GF-D8 (cell line): Measurements from ENCODE around the gene PRX.
"Not testable (repeated sequence)": the region's sequence is repeated elsewhere in the genome, so short reads cannot be mapped to it uniquely, and the experiment has no call there.

Experiments
- DNase-seq: peaks from one replicate; lab custom pipeline; 2025; lab: John Stamatoyannopoulos, UW

The PRX gene

DNA sequence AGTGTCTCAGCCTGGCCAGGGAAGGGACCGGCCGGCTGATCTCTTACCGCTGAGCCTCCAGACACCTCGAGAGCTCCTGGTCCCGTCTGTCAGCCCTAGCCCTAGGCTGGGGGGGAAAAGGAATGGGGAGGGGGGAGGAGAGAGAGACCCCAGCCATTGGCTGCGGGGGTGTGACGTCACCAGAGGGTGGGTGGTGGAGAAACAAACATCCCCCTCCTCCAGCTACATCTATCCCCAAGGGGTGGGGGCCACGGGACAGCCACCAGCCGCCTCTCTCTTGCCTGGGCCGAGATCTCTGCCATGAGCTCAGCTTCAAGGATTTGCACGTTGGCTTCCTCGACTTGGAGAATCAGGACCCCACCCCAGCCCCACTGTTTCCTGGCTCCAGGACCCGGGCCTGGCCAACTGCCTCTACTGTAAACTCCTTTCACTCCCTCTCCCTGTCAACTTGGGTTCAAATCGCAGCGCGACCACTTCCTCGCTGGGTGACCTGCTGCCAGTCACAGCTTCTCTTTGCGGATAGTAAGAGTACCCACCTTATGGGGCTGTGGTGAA is at the start of gene PRX:
PRX (minus strand) TSS at position 88 of the 555 bp plus-strand sequence. CDS start 5,446 bp downstream, outside the sequence.
- no peak for DNase-seq

- DNase-seq: no peak
These were observed 48.6 kb upstream of the PRX start for GRCh38 chr19:40461669-40462221.

GRCh38 chr19:40460185-40460584 is 47.0 kb upstream of the PRX start:
- no peak for DNase-seq

GRCh38 chr19:40458597-40458974 is 45.4 kb upstream of the PRX start:
- no peak for DNase-seq

DNA sequence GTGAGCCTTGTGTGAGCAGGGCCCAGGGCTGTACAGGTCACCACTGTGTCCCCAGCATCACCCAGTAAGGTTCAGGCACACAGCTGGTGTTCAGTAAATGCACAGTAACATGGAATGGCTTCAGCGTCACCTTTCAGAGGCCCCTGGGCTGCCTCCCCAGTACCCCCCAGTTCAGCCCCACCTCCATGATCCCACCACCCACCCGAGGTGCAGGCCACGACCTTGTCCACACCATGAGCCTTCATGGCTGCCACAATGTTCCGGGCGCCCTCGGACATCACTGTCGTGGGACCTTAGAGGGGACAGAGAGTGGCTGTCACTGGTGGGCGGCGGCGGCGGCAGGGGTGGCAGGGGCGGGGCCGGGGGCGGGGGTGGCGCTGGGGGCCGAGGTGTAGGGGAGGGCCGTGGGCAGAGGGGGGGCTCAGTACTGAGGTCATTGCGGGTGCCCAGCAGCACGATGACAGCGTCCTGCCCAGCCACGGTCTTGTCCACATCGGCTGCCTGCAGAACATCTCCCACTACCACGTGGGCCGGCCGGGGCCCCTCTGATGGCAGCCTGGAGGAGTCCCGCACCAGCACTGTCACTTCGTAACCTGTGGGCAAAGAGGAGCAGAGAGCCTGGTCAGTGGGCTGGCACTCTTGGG is 44.9 kb upstream of the PRX start:
- DNase-seq: no peak

- DNase-seq: no peak
These were observed 43.9 kb upstream of the PRX start for GRCh38 chr19:40457048-40457447.

- DNase-seq: not testable (repeated sequence)
These were observed 40.8 kb upstream of the PRX start for GRCh38 chr19:40453943-40454342.

DNA sequence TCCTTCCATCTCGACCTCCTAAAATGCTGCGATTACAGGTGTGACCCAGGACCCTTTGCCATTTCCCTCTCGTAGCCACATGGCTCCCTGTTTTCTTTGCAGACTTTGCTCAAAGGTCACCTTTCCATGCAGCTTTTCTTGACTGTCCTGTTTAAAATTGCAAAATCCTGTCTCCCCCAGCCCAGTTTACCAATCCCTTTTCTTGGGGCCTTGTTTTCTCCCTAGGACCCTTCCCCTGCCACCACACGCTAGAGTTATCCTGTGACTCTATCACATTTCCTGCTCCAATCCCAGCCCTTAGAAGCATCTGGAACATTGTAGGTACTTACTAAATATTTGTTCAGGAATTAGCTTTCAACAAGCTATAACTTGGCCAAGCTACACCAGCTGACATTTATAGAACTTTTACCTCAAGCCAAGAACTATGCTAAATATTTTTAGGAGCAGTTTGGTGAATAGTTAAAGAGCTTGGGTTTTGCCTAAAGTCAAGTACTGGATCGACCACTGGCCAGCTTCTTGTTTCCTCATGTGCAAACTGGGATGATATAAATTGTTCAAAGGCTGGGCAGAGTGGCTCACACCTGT is 40.1 kb upstream of the PRX start:
- DNase-seq: no peak

DNA sequence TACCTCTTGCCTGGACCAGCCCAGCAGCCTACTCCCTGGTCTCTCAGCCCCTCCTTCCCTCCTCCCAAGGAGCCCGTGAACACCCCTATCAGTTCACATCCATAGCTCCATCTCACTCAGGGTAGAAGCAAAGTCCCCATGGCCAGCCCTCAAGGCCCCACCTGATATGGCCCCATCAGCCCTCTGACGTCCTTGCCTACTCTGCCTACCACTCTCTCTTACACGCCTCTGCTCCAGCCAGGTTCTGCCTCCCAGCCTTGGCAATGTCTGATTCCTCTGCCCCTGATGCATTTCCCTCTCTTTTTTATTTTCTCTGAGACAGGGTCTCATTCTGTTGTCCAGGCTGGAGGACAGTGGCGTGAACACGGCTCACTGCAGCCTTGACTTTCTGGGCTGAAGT is 38.8 kb upstream of the PRX start:
- DNase-seq: no peak

DNA sequence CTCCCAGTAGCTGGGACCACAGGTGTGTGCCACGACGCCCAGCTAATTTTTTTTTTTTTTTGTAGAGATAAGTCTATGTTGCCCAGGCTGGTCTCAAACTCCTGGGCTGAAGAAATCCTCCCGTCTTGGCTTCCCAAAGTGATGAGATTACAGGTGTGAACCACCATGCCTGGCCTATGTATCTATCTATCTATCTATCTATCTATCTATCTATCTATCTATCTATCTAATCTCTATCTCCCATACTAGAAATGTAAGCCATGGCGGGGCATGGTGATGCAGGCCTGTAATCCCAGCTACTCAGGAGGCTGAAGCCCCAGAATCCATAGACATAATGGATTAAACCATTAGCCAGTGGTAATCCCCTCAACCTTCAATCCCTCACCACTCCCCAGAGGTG is 37.5 kb upstream of the PRX start:
- no peak for DNase-seq

- DNase-seq: no peak
These were observed 36.3 kb upstream of the PRX start for GRCh38 chr19:40449506-40449905.

DNA sequence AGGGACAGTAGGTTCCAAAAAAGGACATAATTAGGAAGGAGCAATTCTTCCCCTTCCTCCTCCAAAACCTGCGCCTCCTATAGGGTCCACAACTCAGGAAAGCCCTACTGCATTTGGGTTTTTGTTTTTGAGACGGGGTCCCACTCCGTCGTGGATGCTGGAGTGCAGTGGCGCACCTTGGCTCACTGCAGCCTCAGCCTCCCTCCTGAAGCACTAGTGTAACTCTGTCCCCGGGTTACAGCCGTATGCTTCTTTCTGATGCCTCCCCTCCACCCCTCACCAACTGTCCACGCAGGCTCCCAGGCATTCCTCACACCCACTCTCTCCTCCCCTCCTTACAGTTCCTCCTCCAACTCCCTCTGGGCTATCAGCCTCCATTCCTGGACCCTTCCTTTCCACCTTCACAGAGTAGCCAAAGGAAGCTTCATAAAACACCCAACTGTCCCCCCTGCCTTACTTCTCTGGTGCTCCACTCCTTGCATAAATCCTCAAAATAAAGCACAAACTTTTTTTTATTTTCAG is 33.1 kb upstream of the PRX start:
- no peak for DNase-seq

- DNase-seq: no peak
These were observed 32.6 kb upstream of the PRX start for GRCh38 chr19:40445780-40446262.

DNA sequence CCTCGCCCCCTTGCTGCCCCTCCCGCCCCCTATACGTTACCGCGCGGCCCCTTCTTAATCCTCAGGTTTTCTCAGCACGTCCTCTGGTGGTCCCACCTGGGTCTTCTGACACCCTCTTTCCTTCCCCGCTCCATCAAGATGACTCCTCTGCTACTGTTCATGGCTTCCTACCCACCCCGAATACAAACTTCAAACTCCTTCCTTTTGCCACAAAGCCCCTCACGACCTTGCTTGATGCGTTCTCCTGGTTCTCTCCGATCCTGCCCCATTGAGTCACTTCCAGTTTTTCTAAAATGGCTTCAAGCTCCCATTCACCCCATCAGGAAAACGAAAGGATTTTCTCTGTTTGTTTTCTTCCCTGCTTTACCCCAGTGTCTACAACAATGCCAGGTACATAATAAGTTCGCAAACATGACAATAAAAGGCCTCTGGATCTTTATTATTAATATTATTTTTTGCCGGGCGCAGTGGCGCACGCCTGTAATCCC is 31.7 kb upstream of the PRX start:
- no peak for DNase-seq

DNA sequence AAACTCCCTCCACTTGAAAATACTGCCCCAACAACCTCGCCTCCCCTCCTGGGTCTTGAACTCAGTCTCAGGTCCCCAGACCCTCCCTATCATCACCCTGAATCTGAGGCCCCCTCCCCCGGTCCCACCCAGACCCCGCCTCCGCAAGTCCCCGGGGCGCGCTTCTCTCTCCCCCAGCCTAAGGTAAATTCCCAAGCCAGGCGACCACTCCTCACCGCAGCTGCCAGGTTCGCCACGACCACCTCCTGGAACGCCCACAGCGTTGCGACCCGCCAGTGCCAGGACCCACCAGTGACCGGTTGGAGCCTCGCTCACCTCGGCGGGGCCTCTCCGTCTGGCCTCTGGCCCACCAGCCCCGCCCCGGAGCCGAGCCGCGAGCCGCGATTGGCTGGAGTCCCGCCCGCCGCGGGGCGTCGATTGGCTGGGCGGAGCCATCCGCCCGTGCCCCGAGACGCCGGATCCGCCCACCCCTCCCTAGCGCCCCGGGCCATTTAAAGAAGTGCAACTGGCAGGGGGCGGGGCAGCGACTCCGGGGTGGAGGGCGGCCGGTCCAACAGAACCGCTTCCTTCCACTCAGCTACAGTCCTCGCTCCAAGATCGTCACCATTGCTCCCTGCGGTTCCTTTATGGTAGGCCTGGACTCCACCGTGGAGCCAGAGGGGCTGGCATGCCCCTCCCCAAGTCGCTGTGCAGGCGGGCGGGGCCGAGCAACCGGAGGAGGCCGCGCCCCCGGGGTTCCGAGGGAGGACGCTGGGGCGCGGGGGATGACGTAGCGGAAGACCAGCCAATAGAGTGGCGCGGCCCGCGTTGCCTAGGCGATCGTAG is 31.0 kb upstream of the PRX start, which contains the start of gene SERTAD3:
SERTAD3 (minus strand) TSS at position 336 of the 825 bp plus-strand sequence. CDS start 2,255 bp downstream, outside the sequence.
- DNase-seq: peak; percentile 80

GRCh38 chr19:40443131-40443999 is 30.2 kb upstream of the PRX start:
- DNase-seq: peak; percentile 99

DNA sequence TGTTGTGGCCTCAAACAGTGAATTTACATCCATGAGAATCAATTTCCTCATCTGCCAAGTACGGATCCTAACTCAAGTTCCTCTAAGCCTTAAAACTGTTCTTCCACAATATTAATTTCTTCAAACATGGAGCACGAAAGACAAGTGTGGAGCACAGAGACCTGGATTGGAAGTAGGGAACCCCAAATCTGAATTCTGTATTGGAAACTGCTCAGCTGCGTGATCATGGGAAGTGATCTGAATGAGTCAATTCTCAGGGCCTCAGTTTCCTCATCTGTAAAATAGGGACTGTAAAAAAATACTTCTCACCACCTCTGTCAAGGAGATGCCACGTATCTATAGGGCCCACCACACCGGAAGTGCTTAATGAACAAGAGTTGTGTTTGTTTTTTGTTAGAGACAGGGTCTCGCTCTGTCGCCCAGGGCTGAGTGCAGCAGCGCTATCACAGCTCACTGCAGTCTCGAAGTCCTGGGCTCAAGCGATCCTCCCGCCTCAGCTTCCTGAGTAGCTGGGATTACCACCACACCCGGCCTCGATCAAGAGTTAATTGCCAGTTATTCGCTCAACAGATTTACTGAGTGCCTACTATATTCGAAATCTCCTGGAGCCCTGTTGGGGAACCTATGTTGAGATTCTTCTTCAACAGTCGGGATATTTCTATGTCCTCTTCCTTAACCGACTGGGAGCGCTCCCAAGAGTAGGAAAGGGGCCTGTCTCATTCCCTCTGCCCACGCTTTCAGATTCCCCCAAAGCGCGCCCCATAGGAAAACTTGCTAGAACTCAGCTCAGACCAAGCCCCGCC is 29.4 kb upstream of the PRX start:
- no peak for DNase-seq

- DNase-seq: no peak
These were observed 28.6 kb upstream of the PRX start for GRCh38 chr19:40441719-40442253.

DNA sequence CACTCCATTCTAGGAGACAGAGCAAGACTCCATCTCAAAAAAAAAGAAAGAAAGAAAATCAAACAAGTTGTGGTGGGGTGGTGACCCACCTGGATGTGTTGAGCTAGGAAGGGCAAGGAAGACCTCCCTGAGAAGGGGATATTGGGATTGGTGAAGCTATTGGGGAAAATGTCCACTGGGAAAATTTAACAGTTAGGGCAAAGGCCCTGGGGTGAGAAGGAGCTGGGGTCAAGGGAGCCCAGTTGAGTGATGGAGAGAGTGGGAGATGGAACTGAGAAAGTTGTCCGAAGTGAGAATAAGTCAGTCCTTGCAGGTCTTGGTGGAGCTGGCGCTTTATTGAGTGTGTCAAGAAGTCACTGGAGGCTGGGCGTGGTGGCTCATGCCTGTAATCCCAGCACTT is 25.1 kb upstream of the PRX start:
- DNase-seq: no peak
